AG04450 (cell line): Measurements from ENCODE around the gene SEC24D. TPM values are rescaled to one million over a fixed set of nuclear protein-coding genes. Genes with fewer than 3 reads are reported as not detected.

Experiments
- CTCF ChIA-PET: fragments of 300-600, 350-600 bp; formaldehyde crosslinking; extraction: SDS; loops from one replicate; lab custom pipeline; 2022; ENCODE audit warnings: antibody characterized with exemption, inconsistent platforms; lab: Charles Lee
- POLR2A ChIA-PET: fragments of 350-600 bp; formaldehyde crosslinking; extraction: SDS; loops from one replicate; lab custom pipeline; 2021; ENCODE audit warnings: antibody characterized with exemption, inconsistent platforms; lab: Yijun Ruan, JAX
- DNase-seq: peaks from one replicate; pipeline ENCODE4 v3.0.0-alpha.2; 2011; ENCODE audit warnings: low read depth, low spot score
- H3K27ac ChIP-seq: one replicate; pipeline ENCODE4 v1.5.1; 2012; ENCODE audit warnings: low read depth, low read length, control low read depth
- H3K27me3 ChIP-seq: one replicate; pipeline ENCODE4 v1.6.0; 2012; ENCODE audit warnings: low read length; ENCODE audit not compliant: control insufficient read depth, insufficient read depth
- H3K4me3 ChIP-seq: 2 replicates; pipeline ENCODE4 v1.5.1; 2011; ENCODE audit warnings: mild to moderate bottlenecking, low read depth, low read length, control low read depth
- H3K9me3 ChIP-seq: 2 replicates; pipeline ENCODE4 v1.5.1; 2012; ENCODE audit warnings: low read length; ENCODE audit not compliant: control insufficient read depth, insufficient read depth
- polyA plus RNA-seq: library from polyadenylated mRNA; depleted of rRNA; stranded (reverse); fragments of >200 nt; gene quantifications from 2 replicates; pipeline ENCODE4 v1.2.3, GENCODE V29; 2011
- TF ChIP-seq, protein P1 (sequence below): IDR thresholded peaks from 2 replicates; pipeline ENCODE4 v1.5.1; 2011; ENCODE audit warnings: low read depth, low read length, control low read depth, inconsistent platforms

The SEC24D gene
- polyA plus RNA-seq, 1 experiment, result 113 TPM

- POLR2A ChIA-PET, result no interaction called here
Observed at GRCh38 chr4:118723369-118723768, 112.6 kb downstream of the SEC24D start.

DNA sequence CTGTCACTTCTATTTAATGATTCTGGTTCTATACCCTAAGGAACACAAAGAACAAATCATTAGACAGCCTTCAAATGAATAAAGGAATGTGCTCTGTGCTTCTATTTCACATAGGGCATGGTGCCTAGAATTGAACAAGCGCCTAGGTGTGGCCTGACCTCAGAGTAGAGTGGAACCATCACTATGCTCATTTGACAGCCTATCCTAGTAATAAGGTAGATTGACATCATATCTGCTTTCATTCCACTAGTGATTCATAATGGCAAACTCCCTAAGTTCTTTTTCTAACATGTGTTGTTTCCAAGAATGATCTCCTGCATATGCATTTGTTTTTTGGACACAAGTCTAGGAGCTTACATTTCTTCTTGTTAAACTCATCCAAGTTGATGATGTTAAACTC lies 114.2 kb downstream of the SEC24D start:
- H3K27ac ChIP-seq, result no peak overlapping the region
- no peaks in the 10 kb centered on the region for H3K9me3 ChIP-seq
- no peak for DNase-seq
- TF ChIP-seq, protein P1, sequence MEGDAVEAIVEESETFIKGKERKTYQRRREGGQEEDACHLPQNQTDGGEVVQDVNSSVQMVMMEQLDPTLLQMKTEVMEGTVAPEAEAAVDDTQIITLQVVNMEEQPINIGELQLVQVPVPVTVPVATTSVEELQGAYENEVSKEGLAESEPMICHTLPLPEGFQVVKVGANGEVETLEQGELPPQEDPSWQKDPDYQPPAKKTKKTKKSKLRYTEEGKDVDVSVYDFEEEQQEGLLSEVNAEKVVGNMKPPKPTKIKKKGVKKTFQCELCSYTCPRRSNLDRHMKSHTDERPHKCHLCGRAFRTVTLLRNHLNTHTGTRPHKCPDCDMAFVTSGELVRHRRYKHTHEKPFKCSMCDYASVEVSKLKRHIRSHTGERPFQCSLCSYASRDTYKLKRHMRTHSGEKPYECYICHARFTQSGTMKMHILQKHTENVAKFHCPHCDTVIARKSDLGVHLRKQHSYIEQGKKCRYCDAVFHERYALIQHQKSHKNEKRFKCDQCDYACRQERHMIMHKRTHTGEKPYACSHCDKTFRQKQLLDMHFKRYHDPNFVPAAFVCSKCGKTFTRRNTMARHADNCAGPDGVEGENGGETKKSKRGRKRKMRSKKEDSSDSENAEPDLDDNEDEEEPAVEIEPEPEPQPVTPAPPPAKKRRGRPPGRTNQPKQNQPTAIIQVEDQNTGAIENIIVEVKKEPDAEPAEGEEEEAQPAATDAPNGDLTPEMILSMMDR, result no peak
- no peak overlapping the region for H3K4me3 ChIP-seq
- CTCF ChIA-PET, result no interaction called here
- no peaks in the 10 kb centered on the region for H3K27me3 ChIP-seq
- POLR2A ChIA-PET, result no interaction called here

More at GRCh38 chr4:118723369-118723768, 112.6 kb downstream of the SEC24D start:
- Histone ChIP-seq H3K27ac (no peak overlapping the region), H3K4me3 (no peak overlapping the region), H3K27me3 (no peaks in the 10 kb centered on the region), H3K9me3 (no peaks in the 10 kb centered on the region)
- TF ChIP-seq, protein P1, result no peak
- CTCF ChIA-PET, result no interaction called here
- no peak for DNase-seq

- Histone ChIP-seq H3K27me3 (no peaks in the 10 kb centered on the region), H3K9me3 (no peaks in the 10 kb centered on the region), H3K4me3 (no peak overlapping the region), H3K27ac (no peak overlapping the region)
- ChIA-PET POLR2A (no interaction called here), CTCF (no interaction called here)
- no peak for DNase-seq
- TF ChIP-seq, protein P1, result no peak
Observed at GRCh38 chr4:118718511-118719170, 117.3 kb downstream of the SEC24D start.

DNA sequence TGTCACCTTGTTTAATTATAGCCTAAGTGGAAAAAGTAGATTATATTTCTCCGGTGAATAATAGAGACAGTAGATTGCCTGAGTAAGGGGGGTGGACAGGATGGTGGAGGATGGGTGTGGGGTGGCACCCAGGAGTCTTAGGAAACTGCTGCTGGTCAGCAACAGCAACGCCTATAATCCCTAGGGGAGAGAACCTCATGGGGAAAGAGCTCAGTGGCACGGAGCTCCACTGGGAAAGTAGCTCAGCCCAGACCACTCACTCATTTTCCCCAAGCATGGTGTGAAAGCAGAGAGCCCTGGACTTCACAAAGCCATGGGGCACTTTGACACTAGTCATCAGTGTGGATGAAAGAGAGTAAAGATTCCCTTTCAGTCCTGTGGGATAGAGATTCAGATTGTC lies 119.6 kb downstream of the SEC24D start:
- TF ChIP-seq, protein P1, result no peak
- CTCF ChIA-PET, result no interaction called here
- Histone ChIP-seq H3K27me3 (no peaks in the 10 kb centered on the region), H3K27ac (no peak overlapping the region), H3K9me3 (no peaks in the 10 kb centered on the region), H3K4me3 (no peak overlapping the region)
- DNase-seq, result no peak
- POLR2A ChIA-PET, result no interaction called here

GRCh38 chr4:118714682-118715081 lies 121.2 kb downstream of the SEC24D start:
- ChIA-PET CTCF (no interaction called here), POLR2A (no interaction called here)

More at GRCh38 chr4:118714682-118715081, 121.2 kb downstream of the SEC24D start:
- Histone ChIP-seq H3K4me3 (no peak overlapping the region), H3K27me3 (no peaks in the 10 kb centered on the region), H3K9me3 (no peaks in the 10 kb centered on the region), H3K27ac (no peak overlapping the region)
- TF ChIP-seq, protein P1, result no peak
- no peak for DNase-seq
